Tibial nerve (tissue), 4 donors: ENCODE measurements around the gene HLCS. TPM values are rescaled to one million over a fixed set of nuclear protein-coding genes. Genes with fewer than 3 reads are reported as not detected.

Source experiments
- DNase-seq, 2 donors: peaks; one replicate each; pipeline ENCODE4 v3.0.0-alpha.2; 2019; ENCODE audit warnings: low spot score in 2 of 2
- H3K27ac ChIP-seq, 4 donors: fragments of 200-600 bp; sonication (generic) in 3 of 4; one replicate each; pipeline ENCODE4 v1.5.1; 2017 to 2019; ENCODE audit warnings: mild to moderate bottlenecking in 1 of 4
- H3K27me3 ChIP-seq, 2 donors: fragments of 200-600 bp; sonication (generic) in 1 of 2; one replicate each; pipeline versions ENCODE4 v1.5.1 to v1.6.0; 2017 to 2019
- H3K36me3 ChIP-seq, 3 donors: fragments of 200-600 bp; sonication (generic); one replicate each; pipeline ENCODE4 v1.5.1; 2018 to 2019
- H3K4me1 ChIP-seq, 4 donors: fragments of 200-600 bp; sonication (generic) in 3 of 4; one replicate each; pipeline ENCODE4 v1.5.1; 2017 to 2019
- H3K4me3 ChIP-seq, 4 donors: fragments of 200-600 bp; sonication (generic) in 3 of 4; one replicate each; pipeline ENCODE4 v1.5.1; 2017 to 2019; ENCODE audit warnings: mild to moderate bottlenecking in 1 of 4, moderate library complexity in 1 of 4
- H3K9me3 ChIP-seq, 4 donors: fragments of 200-600 bp; sonication (generic) in 3 of 4; one replicate each; pipeline ENCODE4 v1.5.1; 2017 to 2019
- EP300 ChIP-seq, 2 donors: sonication (generic); formaldehyde crosslinking; IDR thresholded peaks; one replicate each; pipeline ENCODE4 v1.6.1; 2017; ENCODE audit warnings: antibody characterized with exemption in 2 of 2, mild to moderate bottlenecking in 1 of 2
- POLR2A ChIP-seq, 2 donors: fragments of 450-650 bp; IDR thresholded peaks; one replicate each; pipeline ENCODE4 v1.6.1; 2017; ENCODE audit warnings: antibody characterized with exemption in 2 of 2, mild to moderate bottlenecking in 2 of 2, moderate library complexity in 2 of 2
- WGBS, 2 donors: methylation state at CpG; one replicate each; pipeline ENCODE4 v1.1.5; 2018; 5-methylcytosine and 5-hydroxymethylcytosine counted together
- total RNA-seq, 4 donors: library from RNA; depleted of rRNA; stranded (reverse); fragments of >200 nt; gene quantifications; one replicate each; pipeline ENCODE4 v1.1.0, GENCODE V29; 2016
- TF ChIP-seq, protein P1 (sequence below), 5 experiments: fragments of 200-600 bp in 3 of 5; fragments of 450-650 bp in 2 of 5; sonication (generic) in 3 of 5; IDR thresholded peaks; one replicate each; pipeline ENCODE4 v1.5.1; 2016 to 2019; ENCODE audit warnings: antibody characterized with exemption in 5 of 5, mild to moderate bottlenecking in 3 of 5, moderate library complexity in 2 of 5

The HLCS gene
- total RNA-seq, 4 donors from 2014 or later: 14.4 to 19.0 (median 17.4) TPM

DNA sequence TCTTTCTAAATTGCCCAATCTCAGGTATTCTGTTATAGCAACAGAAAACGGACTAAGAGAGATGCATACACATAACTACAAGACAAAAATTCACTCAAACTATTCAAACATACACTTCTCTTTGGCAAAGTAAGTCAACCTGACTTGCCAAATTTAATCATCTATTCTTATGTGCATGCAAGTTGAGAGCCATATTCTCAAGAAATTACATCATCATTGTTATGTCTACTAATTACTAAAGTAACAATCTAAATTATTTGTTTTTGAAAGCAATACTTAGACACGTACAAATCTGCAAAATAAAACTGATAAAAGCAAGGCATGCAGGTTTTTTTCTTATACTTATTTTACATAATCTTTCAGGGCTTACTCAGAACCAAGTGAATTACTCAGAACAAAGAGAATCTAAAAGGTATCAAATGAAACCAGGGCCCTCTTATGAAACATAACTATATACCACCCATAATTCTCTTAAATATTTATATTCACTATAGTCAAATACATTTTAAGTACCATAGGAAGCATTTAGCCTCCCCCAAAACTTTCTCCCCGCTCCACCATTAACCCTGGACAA, 62.3 kb downstream of the HLCS start:
- WGBS, 2 donors: 88 to 92% methylated on average over 3 of the region's 3 CpGs
- no peak for TF ChIP-seq EP300 (IDR thresholded peaks at IDR 0.05)
- TF ChIP-seq POLR2A (IDR thresholded peaks at IDR 0.05): no peak
- TF ChIP-seq, protein P1, sequence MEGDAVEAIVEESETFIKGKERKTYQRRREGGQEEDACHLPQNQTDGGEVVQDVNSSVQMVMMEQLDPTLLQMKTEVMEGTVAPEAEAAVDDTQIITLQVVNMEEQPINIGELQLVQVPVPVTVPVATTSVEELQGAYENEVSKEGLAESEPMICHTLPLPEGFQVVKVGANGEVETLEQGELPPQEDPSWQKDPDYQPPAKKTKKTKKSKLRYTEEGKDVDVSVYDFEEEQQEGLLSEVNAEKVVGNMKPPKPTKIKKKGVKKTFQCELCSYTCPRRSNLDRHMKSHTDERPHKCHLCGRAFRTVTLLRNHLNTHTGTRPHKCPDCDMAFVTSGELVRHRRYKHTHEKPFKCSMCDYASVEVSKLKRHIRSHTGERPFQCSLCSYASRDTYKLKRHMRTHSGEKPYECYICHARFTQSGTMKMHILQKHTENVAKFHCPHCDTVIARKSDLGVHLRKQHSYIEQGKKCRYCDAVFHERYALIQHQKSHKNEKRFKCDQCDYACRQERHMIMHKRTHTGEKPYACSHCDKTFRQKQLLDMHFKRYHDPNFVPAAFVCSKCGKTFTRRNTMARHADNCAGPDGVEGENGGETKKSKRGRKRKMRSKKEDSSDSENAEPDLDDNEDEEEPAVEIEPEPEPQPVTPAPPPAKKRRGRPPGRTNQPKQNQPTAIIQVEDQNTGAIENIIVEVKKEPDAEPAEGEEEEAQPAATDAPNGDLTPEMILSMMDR (IDR thresholded peaks at IDR 0.05): no peak
- H3K4me3 ChIP-seq: no peak overlapping the region
- DNase-seq: no peak
- peaks cover 0 to 5% (median 0%) of the 10 kb centered on the region in 3 donors for H3K36me3 ChIP-seq
- H3K9me3 ChIP-seq: no peaks in the 10 kb centered on the region
- H3K4me1 ChIP-seq: no peaks in the 10 kb centered on the region
- H3K27ac ChIP-seq: no peak overlapping the region
- no peaks in the 10 kb centered on the region for H3K27me3 ChIP-seq

- Histone ChIP-seq H3K9me3 (no peaks in the 10 kb centered on the region), H3K27ac (no peak overlapping the region), H3K4me1 (no peaks in the 10 kb centered on the region), H3K36me3 (peaks cover 0 to 11% (median 0%) of the 10 kb centered on the region in 3 donors), H3K4me3 (no peak overlapping the region), H3K27me3 (no peaks in the 10 kb centered on the region)
- no peak for DNase-seq
- TF ChIP-seq, protein P1 (IDR thresholded peaks at IDR 0.05): no peak
- TF ChIP-seq EP300 (IDR thresholded peaks at IDR 0.05) (no peak), POLR2A (IDR thresholded peaks at IDR 0.05) (no peak)
- WGBS, 2 donors: 77 to 81% methylated on average over 5 of the region's 5 CpGs
Measured at GRCh38 chr21:36902793-36903192, 63.7 kb downstream of the HLCS start.

DNA sequence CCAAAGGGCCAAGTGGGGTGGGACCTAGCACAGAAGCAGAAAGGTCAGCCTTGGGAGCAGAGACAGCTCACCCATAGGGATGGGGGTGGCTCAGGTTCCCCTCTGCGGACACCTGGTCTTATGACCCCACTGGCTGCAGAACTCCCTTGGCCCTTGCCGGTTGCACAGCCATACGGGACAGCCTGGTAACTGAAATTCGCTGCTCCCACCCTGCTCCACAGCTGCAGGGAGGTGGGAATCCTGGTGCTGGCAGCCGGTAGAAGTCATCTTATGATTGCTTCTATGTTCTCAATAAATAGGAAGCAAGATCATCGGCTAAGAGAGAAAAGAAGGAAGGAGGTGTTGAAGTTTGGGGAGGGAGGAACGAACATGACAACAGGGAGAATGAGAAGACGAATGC, 64.1 kb downstream of the HLCS start:
- 82 to 85% methylated on average over 7 to 8 of the region's 8 CpGs for WGBS, 2 donors
- no peak overlapping the region for H3K4me3 ChIP-seq
- no peak for TF ChIP-seq POLR2A (IDR thresholded peaks at IDR 0.05)
- no peaks in the 10 kb centered on the region for H3K4me1 ChIP-seq
- H3K27ac ChIP-seq: no peak overlapping the region
- DNase-seq: no peak
- H3K9me3 ChIP-seq: no peaks in the 10 kb centered on the region
- H3K27me3 ChIP-seq: no peaks in the 10 kb centered on the region
- H3K36me3 ChIP-seq: peaks cover 0 to 11% (median 0%) of the 10 kb centered on the region in 3 donors

DNA sequence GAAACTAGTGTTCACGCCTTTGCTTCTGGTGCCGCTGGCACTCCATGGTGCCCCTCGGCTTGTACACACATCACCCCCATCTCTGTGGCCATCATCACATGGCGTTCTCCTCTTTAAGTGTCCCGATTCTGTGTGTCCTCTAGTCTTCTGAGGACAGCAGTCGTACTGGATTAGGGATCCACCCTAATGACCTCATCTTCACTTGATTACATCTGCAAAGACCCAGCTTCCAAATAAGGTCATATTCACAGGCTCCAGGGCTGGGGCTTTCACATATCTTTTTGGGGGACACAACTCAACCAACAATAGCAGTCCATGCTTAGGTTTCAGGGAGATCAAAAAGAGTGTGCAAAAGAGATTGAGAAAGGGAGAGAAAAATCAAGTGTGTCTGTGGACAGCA, 64.9 kb downstream of the HLCS start:
- peaks cover 0 to 15% (median 0%) of the 10 kb centered on the region in 3 donors for H3K36me3 ChIP-seq
- H3K4me3 ChIP-seq: no peak overlapping the region
- no peaks in the 10 kb centered on the region for H3K27me3 ChIP-seq
- no peak for DNase-seq
- H3K27ac ChIP-seq: no peak overlapping the region
- no peaks in the 10 kb centered on the region for H3K4me1 ChIP-seq
- H3K9me3 ChIP-seq: no peaks in the 10 kb centered on the region
- WGBS, 2 donors: 93 to 96% methylated on average over 6 of the region's 6 CpGs
- TF ChIP-seq, protein P1 (IDR thresholded peaks at IDR 0.05): no peak
- TF ChIP-seq EP300 (IDR thresholded peaks at IDR 0.05): no peak
- no peak for TF ChIP-seq POLR2A (IDR thresholded peaks at IDR 0.05)

DNA sequence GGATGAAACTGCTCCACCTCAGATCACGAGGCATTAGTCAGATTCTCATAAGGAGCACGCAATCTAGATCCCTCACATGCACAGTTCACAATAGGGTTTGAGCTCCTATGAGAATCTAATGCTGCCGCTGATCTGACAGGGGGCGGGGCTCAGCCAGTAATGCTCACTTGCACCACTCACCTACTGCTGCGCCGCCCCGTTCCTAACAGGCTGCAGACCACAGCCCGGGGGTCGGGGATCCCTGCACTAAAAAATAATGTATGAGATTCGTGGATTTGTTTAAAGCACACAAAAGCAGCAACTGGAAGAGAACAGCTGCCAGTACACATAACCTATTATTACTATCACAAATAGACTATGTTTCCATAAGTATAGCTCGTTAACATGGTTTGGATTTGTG, 72.9 kb downstream of the HLCS start:
- Histone ChIP-seq H3K27ac (no peak overlapping the region), H3K27me3 (no peaks in the 10 kb centered on the region), H3K36me3 (peaks cover 0 to 61% (median 0%) of the 10 kb centered on the region in 3 donors), H3K9me3 (no peaks in the 10 kb centered on the region), H3K4me1 (no peaks in the 10 kb centered on the region), H3K4me3 (no peak overlapping the region)
- DNase-seq: no peak
- no peak for TF ChIP-seq POLR2A (IDR thresholded peaks at IDR 0.05)
- TF ChIP-seq EP300 (IDR thresholded peaks at IDR 0.05): no peak
- TF ChIP-seq, protein P1 (IDR thresholded peaks at IDR 0.05): no peak
- 97% methylated on average over 11 of the region's 11 CpGs for WGBS, 2 donors
